Spleen (tissue), 7 donors: ENCODE measurements around the gene PPHLN1.

Experiments used
- CTCF ChIP-seq, 11 experiments: fragments of 200-600 bp in 7 of 11; fragments of 450-650 bp in 4 of 11; sonication (generic) in 4 of 11; IDR thresholded peaks in 8 of 11; conservative IDR thresholded peaks in 3 of 11; 1 replicate in 7 of 11; 2 replicates in 4 of 11; pipeline versions ENCODE4 v1.4.0 to v1.8.0; 2016 to 2021; ENCODE audit warnings: antibody characterized with exemption in 11 of 11, inconsistent platforms in 4 of 11, mild to moderate bottlenecking in 1 of 11
- POLR2A ChIP-seq, 3 donors: fragments of 450-650 bp; IDR thresholded peaks; one replicate each; pipeline ENCODE4 v1.5.1; 2017; ENCODE audit warnings: antibody characterized with exemption in 3 of 3, mild to moderate bottlenecking in 1 of 3
- POLR2AphosphoS5 ChIP-seq, 3 donors: sonication (generic); formaldehyde crosslinking; IDR thresholded peaks; one replicate each; pipeline ENCODE4 v1.5.1; 2017; ENCODE audit warnings: antibody characterized with exemption in 3 of 3
- donor health status: DM: no; HTN: no; CAD: no; lungs with moderate emphysema.
- donor health status: DM: no; HTN: no; CAD: no.
- donor health status: DM: no; HTN: no; CAD: no.

- TF ChIP-seq CTCF (IDR thresholded peaks at IDR 0.05 in 8 of 11, conservative IDR thresholded peaks at IDR 0.05 in 3 of 11) = no peak
- no peak for TF ChIP-seq POLR2A (IDR thresholded peaks at IDR 0.05)
- no peak for TF ChIP-seq POLR2AphosphoS5 (IDR thresholded peaks at IDR 0.05)
These were observed 148.4 kb downstream of the PPHLN1 start for GRCh38 chr12:42474391-42474790.
